ENCODE data around the gene PGGHG. TPM values are rescaled to one million over a fixed set of nuclear protein-coding genes. Genes with fewer than 3 reads are reported as not detected.

Gene PGGHG
- total RNA-seq, 6 experiments from 2014 or later, result 7.7 to 110 (median 13.8) TPM

- H3K4me1 ChIP-seq, result no peaks in the 10 kb centered on the region
- TF ChIP-seq CTCF (IDR thresholded peaks at IDR 0.05) (no peak), POLR2A (IDR thresholded peaks at IDR 0.05) (no peak)
- WGBS (ENCODE audit: insufficient coverage, low coverage, low lambda C conversion rate, missing lambda C conversion rate), result 82% methylated on average over 5 of the region's 48 CpGs
- no peaks in the 10 kb centered on the region for H3K9me3 ChIP-seq
- no peaks in the 10 kb centered on the region for H3K36me3 ChIP-seq
- DNase-seq (peak; percentile 22 to 60 (median 56)), ATAC-seq (no peak)
- intact Hi-C loops (cut with DNase I), result loop anchor here in 1 of 2 donors (5.0 kb wide), 1 partner anchor 77 kb away; the partner anchor contains the start of gene B4GALNT4
- no peak overlapping the region for H3K27ac ChIP-seq
- peak overlapping the region; percentile 30 to 68 (median 67) for H3K4me3 ChIP-seq
- H3K27me3 ChIP-seq, result no peaks in the 10 kb centered on the region
Measured at GRCh38 chr11:289712-290620, 1.0 kb downstream of the PGGHG start.

GRCh38 chr11:290621-291231 lies 1.8 kb downstream of the PGGHG start:
- TF ChIP-seq CTCF (IDR thresholded peaks at IDR 0.05), result no peak
- TF ChIP-seq POLR2A (IDR thresholded peaks at IDR 0.05), result no peak
- DNase-seq, result peak; percentile 20 to 51 (median 47)
- WGBS (ENCODE audit: insufficient coverage, low coverage, low lambda C conversion rate, missing lambda C conversion rate), result 83% methylated on average over 2 of the region's 13 CpGs
- Histone ChIP-seq H3K27ac (no peak overlapping the region), H3K4me1 (no peaks in the 10 kb centered on the region), H3K27me3 (no peaks in the 10 kb centered on the region), H3K9me3 (no peaks in the 10 kb centered on the region), H3K4me3 (no peak overlapping the region), H3K36me3 (no peaks in the 10 kb centered on the region)
- intact Hi-C loops (cut with DNase I), result loop anchor here in 1 of 2 donors (5.0 kb wide), 1 partner anchor 77 kb away; the partner anchor contains the start of gene B4GALNT4
- ATAC-seq, result no peak

GRCh38 chr11:291281-292210 lies 2.6 kb downstream of the PGGHG start:
- H3K4me3 ChIP-seq, result no peak overlapping the region
- WGBS (ENCODE audit: insufficient coverage, low coverage, low lambda C conversion rate, missing lambda C conversion rate), result 100% methylated on average over 5 of the region's 44 CpGs
- intact Hi-C loops (cut with DNase I), result loop anchor here in 1 of 2 donors (5.0 kb wide), 1 partner anchor 76 kb away; the partner anchor contains the start of gene B4GALNT4

More at GRCh38 chr11:291281-292210, 2.6 kb downstream of the PGGHG start:
- Histone ChIP-seq H3K4me1 (no peaks in the 10 kb centered on the region), H3K36me3 (no peaks in the 10 kb centered on the region), H3K27ac (no peak overlapping the region), H3K27me3 (no peaks in the 10 kb centered on the region), H3K9me3 (no peaks in the 10 kb centered on the region)
- TF ChIP-seq CTCF (IDR thresholded peaks at IDR 0.05), result no peak
- TF ChIP-seq POLR2A (IDR thresholded peaks at IDR 0.05), result no peak
- DNase-seq (peak; percentile 20 to 54 (median 50)), ATAC-seq (no peak)

Data from right lobe of liver (tissue), 6 donors.